Activated CD8-positive, alpha-beta memory T cell treated with anti-CD3 and anti-CD28 coated beads for 1 hour (primary cell): Measurements from ENCODE around the gene TNS1.

Experiments
- DNase-seq, 2 donors: peaks; one replicate each; pipeline ENCODE4 v3.0.0-alpha.2; 2020; ENCODE audit warnings: low read depth in 1 of 2; ENCODE audit errors: extremely low read depth in 1 of 2

The TNS1 gene

GRCh38 chr2:217983276-217984233 lies 19.2 kb downstream of the TNS1 start:
- DNase-seq, result no peak

GRCh38 chr2:217981971-217982370 lies 20.8 kb downstream of the TNS1 start:
- DNase-seq, result no peak

- DNase-seq, result no peak
These were observed 21.6 kb downstream of the TNS1 start for GRCh38 chr2:217981084-217981730.

DNA sequence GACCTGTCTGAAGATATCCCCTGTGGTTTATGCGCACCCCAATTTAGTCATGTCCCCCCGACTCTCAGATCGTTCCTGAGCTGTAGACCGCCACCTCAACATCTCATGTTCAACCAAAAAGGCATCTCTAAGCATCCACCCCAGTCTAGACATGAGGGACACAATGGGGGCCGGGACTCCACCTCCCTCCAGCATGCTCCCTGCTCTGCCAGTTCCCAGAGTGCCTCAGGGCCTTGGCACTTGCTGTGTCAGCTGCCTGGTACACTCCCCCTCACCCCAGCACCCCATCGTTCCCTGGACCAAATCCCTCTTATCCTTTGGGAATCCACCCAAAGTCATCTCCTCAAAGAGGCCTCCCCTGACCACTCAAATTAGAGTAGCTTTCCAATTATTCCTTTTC lies 22.2 kb downstream of the TNS1 start:
- no peak for DNase-seq

GRCh38 chr2:217980036-217980435 lies 22.8 kb downstream of the TNS1 start:
- DNase-seq, result no peak

DNA sequence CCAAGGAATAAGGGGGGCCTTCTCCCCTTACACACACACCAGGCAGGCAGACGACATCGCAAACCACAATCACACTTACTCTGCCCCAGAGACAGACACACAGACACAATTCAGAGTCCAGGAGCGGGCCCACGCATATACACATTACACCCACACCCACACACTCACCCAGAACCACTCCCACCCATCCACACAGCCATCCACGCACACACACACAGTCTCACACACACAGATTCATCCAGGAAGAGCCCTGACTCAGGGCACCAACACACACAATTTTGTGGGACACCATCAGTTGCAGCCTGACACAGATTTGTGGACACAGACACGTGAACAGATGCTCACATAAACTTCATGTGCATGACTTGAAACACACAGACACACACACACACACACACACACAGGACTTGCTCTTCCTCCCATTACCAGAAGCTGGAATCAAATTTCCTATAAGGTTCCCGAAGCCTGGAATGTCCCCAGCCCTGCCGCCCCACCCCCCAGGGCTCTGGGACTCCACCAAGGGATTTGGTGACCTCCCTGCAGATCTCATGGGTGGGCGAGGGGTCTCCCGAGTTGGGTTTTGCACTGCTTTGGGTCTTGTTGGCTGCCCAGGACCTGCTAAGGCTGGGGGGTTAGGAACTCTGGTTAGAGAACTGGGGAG lies 23.5 kb downstream of the TNS1 start:
- DNase-seq, result no peak

GRCh38 chr2:217978536-217979150 lies 24.2 kb downstream of the TNS1 start:
- no peak for DNase-seq

GRCh38 chr2:217977840-217978535 lies 24.8 kb downstream of the TNS1 start:
- no peak for DNase-seq

- no peak for DNase-seq
These were observed 26.5 kb downstream of the TNS1 start for GRCh38 chr2:217976301-217976700.

DNA sequence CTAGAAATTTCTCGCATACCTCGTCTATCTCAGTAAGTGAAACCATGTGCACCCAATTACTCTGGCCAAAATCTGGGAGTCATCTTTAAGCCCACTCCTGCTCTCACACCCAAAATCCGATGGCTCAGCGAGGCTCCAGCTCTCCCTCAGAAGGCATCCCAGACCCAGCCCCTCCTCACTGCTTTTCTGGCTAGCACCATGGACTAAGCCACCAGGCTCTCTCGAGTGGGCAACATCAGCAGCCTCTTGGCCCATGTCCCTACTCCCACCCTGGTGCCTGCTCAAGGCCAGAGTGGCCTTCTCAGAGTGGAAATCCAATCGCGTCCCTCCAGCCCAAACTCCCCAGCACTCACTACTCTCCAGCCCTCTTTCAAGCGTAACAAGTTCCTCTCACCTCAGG lies 27.2 kb downstream of the TNS1 start:
- DNase-seq, result no peak

GRCh38 chr2:217974389-217975005 lies 28.3 kb downstream of the TNS1 start:
- no peak for DNase-seq

DNA sequence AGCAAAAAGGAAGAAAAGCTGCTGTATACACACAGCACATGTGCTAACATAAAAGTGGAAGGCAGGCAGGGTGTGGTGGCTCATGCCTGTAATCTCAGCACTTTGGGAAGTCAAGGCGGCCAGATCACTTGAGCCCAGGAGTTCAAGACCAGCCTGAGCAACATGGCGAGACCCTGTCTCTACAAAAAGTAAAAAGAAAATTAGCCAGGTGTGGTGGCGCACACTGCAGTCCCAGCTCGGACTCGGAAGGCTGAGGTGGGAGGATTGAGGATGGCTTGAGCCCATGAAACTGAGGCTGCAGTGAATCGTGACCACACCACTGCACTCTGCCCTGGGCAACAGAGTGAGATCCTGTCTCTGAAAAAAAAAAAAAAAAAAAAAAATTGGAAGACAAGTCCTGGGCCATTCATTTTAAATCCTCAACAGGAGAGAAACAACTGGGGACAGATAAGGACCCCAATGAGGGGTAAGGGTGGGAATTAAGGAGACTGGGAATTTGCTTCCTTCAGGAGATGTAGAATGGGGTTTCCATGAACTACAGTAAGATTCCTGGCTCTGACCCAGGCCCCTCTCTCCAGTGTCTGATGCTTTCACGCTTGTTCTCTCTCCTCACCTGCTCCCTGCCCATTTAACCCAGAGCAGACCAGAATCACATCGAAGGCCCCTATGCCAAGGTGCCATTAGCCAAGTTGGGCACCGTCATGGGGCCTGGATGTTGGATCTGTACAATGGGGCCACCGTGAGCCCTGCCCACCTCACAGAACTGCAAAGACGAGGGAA lies 29.6 kb downstream of the TNS1 start:
- no peak for DNase-seq

DNA sequence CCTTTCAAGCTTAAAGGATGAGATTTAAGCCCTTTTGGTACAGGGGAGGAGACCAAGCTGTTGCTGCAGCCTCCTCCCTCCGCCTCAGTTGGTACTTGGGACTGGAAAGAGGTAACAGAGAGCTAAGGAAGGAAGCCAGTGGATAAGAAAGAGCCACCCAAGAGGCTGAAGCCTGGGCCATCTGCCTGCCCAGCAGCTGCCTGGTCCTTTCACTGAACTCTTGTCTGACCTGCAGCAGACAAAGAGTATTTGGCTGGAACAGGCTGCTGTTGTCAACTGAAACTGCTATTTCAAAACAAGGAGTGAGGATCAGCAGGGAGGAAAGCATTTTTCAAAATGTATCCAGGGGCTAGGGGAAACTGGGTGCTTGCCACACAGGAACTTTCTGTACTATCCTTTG lies 30.3 kb downstream of the TNS1 start:
- DNase-seq, result no peak

DNA sequence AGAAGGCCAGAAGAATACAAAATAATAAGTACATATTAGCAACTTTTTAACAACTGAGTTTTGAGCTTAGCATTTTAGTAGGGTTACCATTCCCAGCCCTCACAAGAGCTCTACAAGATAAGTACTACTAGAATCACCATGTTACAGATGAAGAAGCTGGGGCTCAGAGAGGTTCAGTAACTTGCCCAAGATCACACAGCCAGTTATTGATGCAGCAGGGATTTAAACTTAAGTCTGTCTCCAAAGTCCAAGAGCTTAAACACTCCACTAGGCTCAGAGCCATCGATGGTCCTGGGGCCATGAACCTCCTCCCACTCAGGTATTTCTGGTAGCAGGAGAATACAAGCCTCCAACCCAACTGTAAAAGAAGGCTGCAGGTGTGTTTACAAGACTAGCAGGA lies 30.8 kb downstream of the TNS1 start:
- DNase-seq, result no peak

- no peak for DNase-seq
These were observed 31.6 kb downstream of the TNS1 start for GRCh38 chr2:217971166-217971565.

- no peak for DNase-seq
These were observed 32.6 kb downstream of the TNS1 start for GRCh38 chr2:217970206-217970605.

DNA sequence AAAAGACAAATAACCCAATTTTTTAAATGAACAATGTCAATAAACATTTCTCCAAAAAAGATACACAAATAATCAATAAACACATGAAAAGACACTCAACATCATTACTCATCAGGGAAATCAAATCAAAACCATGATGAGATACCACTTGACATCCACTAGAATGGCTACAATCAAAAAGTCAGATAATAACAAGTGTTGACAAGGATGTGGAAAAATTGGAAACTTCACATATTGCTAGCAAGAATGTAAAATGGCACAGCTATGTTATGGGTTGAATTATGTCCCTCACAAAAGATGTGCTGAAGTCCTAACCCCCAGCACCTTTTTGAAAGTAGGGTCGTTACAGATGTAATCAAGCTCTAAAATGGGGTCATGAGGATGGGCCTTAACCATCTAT lies 33.2 kb downstream of the TNS1 start:
- no peak for DNase-seq

GRCh38 chr2:217968023-217968422 lies 34.8 kb downstream of the TNS1 start:
- no peak for DNase-seq

DNA sequence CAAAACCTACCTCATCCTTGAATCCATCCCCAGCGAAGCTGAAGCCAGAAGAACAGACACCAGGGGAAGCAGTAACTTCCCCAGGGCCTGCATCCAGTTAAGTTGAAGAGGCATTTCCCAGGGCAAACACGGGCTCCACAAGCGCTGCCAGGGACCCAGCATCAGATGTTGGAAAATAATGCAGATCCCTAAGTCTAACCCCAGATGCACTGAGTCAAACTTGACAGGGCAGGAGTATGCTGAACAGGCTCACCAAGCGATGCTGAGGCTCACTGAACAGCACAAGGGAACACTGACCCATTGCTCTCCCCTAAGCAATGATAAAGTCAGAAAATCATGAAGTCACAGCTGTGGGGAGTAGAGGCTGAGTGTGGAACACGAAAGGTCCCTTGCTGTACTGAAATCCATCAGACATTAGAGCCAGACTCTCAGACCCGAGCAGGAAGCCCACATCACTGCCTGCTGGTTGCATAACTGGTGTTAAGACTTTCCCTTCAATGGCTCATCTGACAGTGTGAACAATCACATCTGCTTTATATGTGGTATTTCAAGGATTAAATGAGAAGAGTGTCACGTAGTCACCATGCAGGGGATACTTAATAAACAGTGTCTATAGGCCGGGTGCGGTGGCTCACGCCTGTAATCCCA lies 36.2 kb downstream of the TNS1 start:
- no peak for DNase-seq
